Stimulated activated CD8-positive, alpha-beta memory T cell treated with anti-CD3 and anti-CD28 coated beads, Interleukin-15, amount 100 ng/mL, for 48 hours (primary cell): ENCODE results near the gene HPS1.

ENCODE experiments used
- DNase-seq, 2 donors: peaks; one replicate each; pipeline ENCODE4 v3.0.0-alpha.2; 2020; ENCODE audit warnings: low read depth in 2 of 2

The HPS1 gene

GRCh38 chr10:98446661-98447221 lies at the start of gene HPS1:
Gene HPS1, minus strand, starts transcription at chr10:98446935. Its CDS starts 3,695 bp downstream, at chr10:98443240.
- DNase-seq = peak; percentile 77 to 80

GRCh38 chr10:98492763-98493162 lies 46.0 kb upstream of the HPS1 start:
- DNase-seq = no peak

GRCh38 chr10:98489561-98490481 lies 43.1 kb upstream of the HPS1 start:
- no peak for DNase-seq

- DNase-seq = no peak
Measured at GRCh38 chr10:98488669-98489430, 42.1 kb upstream of the HPS1 start.

GRCh38 chr10:98487649-98488048 lies 40.9 kb upstream of the HPS1 start:
- no peak for DNase-seq

GRCh38 chr10:98486421-98486820 lies 39.7 kb upstream of the HPS1 start:
- DNase-seq = no peak

GRCh38 chr10:98485959-98486358 lies 39.2 kb upstream of the HPS1 start:
- DNase-seq = no peak

GRCh38 chr10:98483658-98484057 lies 36.9 kb upstream of the HPS1 start:
- no peak for DNase-seq

- no peak for DNase-seq
Measured at GRCh38 chr10:98482096-98482495, 35.4 kb upstream of the HPS1 start.

- no peak for DNase-seq
Measured at GRCh38 chr10:98481404-98481945, 34.7 kb upstream of the HPS1 start.

- no peak for DNase-seq
Measured at GRCh38 chr10:98478430-98479222, 31.9 kb upstream of the HPS1 start.

GRCh38 chr10:98477861-98478260 lies 31.1 kb upstream of the HPS1 start:
- DNase-seq = no peak

- DNase-seq = no peak
Measured at GRCh38 chr10:98474628-98475027, 27.9 kb upstream of the HPS1 start.

- no peak for DNase-seq
Measured at GRCh38 chr10:98472196-98472595, 25.5 kb upstream of the HPS1 start.

GRCh38 chr10:98470850-98471249 lies 24.1 kb upstream of the HPS1 start:
- no peak for DNase-seq

- no peak for DNase-seq
Measured at GRCh38 chr10:98469001-98469931, 22.5 kb upstream of the HPS1 start.

GRCh38 chr10:98467506-98468318 lies 21.0 kb upstream of the HPS1 start:
- DNase-seq = peak in 1 of 2 donors; percentile 36

GRCh38 chr10:98466861-98467505 lies 20.2 kb upstream of the HPS1 start:
- no peak for DNase-seq

GRCh38 chr10:98465866-98466265 lies 19.1 kb upstream of the HPS1 start:
- DNase-seq = no peak
